Measurements from ENCODE around the gene AMHR2.
A peak's percentile ranks its signal among the peaks of the same experiment; 100 is the strongest.
"Not testable (repeated sequence)": the region's sequence is repeated elsewhere in the genome, so short reads cannot be mapped to it uniquely, and the experiment has no call there.

The AMHR2 gene

DNA sequence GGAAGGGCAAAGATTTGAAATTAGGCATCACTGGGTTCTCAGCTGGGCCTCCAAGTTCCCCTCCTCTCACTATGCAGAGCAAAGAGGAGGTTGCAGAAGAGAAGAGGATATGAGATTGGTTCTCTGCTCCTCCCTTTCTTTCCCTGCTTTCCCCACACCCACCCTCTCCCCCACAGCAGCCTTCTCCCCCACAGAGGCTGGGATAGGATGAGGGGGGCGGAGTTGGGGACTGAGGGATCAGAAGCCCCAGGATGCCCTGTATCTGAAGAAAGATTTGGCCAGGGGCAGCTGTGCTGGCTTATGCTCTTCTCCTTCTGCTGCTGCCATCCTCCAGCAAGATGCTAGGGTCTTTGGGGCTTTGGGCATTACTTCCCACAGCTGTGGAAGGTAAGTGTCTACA is at the start of gene AMHR2:
TSS of gene AMHR2 (plus strand) at position 259 of the 400 bp plus-strand sequence. CDS start at position 339, 80 bp downstream.
- no peak within 1 kb of the TSS for H3K4me3 ChIP-seq (ENCODE audit: low read length)
- TF ChIP-seq ZNF274 (IDR thresholded peaks at IDR 0.05; ENCODE audit: low read depth, low read length): no peak

GRCh38 chr12:53374277-53374676 is 49.4 kb upstream of the AMHR2 start:
- not testable (repeated sequence) for H3K4me3 ChIP-seq (ENCODE audit: low read length)

- TF ChIP-seq ZNF274 (IDR thresholded peaks at IDR 0.05; ENCODE audit: low read depth, low read length): no peak
Observed at GRCh38 chr12:53376747-53377146, 46.9 kb upstream of the AMHR2 start.

DNA sequence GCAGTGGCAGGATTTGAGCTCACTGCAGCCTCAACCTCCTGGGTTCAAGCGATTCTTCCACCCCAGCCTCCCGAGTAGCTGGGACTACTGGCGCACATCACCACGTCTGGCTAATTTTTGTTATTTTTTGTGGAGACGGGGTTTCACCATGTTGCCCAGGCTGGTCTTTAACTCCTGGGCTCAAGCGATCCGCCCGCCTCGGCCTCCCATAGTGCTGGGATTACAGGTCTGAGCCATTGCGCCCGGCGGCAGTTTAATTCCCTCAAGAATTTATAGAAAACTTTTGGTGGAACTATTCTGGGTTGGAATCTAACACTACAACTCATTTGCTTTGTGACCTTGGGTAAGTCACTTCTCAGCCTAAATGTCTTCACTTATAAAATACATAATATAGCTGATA is 45.4 kb upstream of the AMHR2 start:
- no peak for TF ChIP-seq ZNF274 (IDR thresholded peaks at IDR 0.05; ENCODE audit: low read depth, low read length)
- H3K4me3 ChIP-seq (ENCODE audit: low read length): no peak overlapping the region

More at GRCh38 chr12:53376747-53377146, 46.9 kb upstream of the AMHR2 start:
- no peak overlapping the region for H3K4me3 ChIP-seq (ENCODE audit: low read length)

DNA sequence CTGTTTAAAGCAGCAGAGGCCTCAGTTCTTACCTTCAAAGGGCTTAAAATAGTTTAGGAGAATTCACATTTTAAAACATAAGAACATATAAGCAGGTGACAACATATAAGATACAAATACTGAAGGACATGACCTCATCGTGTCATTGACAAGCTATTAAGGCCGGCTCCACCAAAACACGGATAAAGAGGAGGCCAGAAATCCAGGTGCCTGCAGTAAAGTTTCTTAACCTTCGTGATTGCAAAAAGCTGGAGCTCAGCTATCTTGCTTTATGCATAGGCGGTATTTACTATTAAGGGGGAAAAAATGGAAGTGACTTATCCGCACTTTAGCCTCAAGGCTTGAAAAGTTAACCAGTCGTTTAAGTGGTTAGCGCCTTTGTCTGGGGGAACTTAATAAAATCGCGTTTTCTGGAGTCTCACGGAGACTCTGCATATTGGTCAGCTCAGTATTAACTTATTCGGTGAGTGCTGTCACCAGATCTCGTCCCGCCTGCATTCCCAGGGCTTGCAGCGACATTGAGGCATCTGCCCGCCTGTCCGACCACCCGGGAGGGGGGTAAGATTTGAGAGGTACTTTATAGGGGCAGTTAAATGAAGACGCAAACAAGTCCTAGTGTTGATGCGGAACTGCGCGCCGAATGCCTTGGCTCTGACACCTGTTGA is 44.8 kb upstream of the AMHR2 start:
- peak overlapping the region; percentile 65; the same call in 1 of the 2 replicates for H3K4me3 ChIP-seq (ENCODE audit: low read length)
- no peak for TF ChIP-seq ZNF274 (IDR thresholded peaks at IDR 0.05; ENCODE audit: low read depth, low read length)

GRCh38 chr12:53379389-53380103 is 44.1 kb upstream of the AMHR2 start:
- no peak for TF ChIP-seq ZNF274 (IDR thresholded peaks at IDR 0.05; ENCODE audit: low read depth, low read length)
- H3K4me3 ChIP-seq (ENCODE audit: low read length): peak overlapping the region; percentile 65; the same call in 1 of the 2 replicates

DNA sequence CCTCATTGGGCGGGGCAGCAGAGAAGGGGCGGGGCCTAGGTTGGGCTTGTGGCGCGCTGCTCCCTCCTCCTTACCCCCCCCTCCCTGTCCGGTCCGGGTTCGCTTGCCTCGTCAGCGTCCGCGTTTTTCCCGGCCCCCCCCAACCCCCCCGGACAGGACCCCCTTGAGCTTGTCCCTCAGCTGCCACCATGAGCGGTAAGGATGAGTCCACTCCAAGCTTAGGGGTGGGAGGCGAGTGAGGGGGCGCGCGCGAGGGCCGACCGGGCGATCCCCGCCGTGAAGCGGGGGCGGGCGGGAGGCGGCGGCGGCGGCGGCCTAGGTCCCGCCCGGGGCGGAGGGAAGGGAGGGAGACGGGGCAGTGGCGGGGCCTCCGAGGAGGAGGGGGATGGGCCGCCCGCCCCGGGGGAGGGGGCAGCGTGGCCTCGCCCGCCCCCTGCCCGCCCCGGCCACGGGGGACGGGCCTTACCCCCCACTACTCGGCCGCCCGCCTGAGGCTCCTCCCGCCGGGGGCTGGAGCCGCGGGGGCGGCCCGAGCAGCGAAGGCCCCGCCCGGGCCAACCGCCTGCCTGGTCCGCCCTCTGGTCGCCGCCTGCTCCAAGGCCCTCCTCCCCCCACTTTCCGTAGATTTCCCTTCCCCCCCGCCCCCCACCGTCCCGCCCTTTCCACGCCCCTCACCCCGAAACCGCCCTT is 43.4 kb upstream of the AMHR2 start, which contains the start of gene SP1:
TSS of gene SP1 (plus strand) at position 73 of the 690 bp plus-strand sequence. CDS start at position 189, 116 bp downstream.
- TF ChIP-seq ZNF274 (IDR thresholded peaks at IDR 0.05; ENCODE audit: low read depth, low read length): no peak
- peak within 1 kb of the TSS; percentile 81 for H3K4me3 ChIP-seq (ENCODE audit: low read length)

DNA sequence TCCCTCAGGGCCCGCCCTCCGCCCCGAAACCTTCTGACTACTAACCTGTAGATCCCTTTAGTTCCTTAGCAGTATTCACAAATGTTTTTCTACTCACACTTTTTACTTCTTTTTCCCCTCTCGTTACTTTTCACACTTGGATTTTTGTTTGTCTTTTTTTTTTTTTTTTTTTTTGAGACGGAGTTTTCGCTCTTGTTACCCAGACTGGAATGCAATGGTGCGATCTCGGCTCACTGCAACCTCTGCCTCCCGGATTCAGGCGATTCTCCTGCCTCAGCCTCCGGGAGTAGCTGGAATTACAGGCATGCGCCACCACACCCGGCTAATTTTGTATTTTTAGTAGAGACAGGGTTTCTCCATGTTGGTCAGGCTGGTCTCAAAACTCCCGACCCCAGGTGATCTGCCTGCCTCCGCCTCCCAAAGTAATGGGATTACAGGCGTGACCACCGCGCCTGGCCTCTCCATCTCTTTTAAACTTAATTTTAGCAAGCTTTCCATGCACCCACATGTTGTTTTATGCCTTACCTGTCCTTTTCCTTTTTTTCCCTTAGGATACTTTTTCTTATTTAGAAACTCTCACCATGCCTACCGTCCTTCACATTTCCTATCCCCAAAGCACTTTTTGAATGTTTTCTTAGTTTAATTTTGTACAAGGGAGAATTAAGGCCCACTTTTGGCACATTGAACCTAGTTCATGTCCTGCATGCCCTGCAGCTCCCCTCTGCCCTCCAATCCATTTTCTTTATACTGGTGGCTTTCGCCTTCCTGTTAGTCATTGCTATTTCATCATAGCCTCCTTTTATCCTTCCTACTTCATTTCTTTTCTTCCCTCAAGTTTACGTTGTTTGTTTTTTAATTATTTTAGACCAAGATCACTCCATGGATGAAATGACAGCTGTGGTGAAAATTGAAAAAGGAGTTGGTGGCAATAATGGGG is 42.6 kb upstream of the AMHR2 start:
- no peak for TF ChIP-seq ZNF274 (IDR thresholded peaks at IDR 0.05; ENCODE audit: low read depth, low read length)
- peak overlapping the region; percentile 81 for H3K4me3 ChIP-seq (ENCODE audit: low read length)

- TF ChIP-seq ZNF274 (IDR thresholded peaks at IDR 0.05; ENCODE audit: low read depth, low read length): no peak
- H3K4me3 ChIP-seq (ENCODE audit: low read length): peak overlapping the region; percentile 81
Observed at GRCh38 chr12:53381731-53382630, 41.7 kb upstream of the AMHR2 start.

DNA sequence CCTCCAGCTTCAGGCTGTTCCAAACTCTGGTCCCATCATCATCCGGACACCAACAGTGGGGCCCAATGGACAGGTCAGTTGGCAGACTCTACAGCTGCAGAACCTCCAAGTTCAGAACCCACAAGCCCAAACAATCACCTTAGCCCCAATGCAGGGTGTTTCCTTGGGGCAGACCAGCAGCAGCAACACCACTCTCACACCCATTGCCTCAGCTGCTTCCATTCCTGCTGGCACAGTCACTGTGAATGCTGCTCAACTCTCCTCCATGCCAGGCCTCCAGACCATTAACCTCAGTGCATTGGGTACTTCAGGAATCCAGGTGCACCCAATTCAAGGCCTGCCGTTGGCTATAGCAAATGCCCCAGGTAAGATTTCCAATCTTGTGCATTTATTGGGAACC is 40.4 kb upstream of the AMHR2 start:
- H3K4me3 ChIP-seq (ENCODE audit: low read length): no peak overlapping the region; the same call in 1 of the 2 replicates
- TF ChIP-seq ZNF274 (IDR thresholded peaks at IDR 0.05; ENCODE audit: low read depth, low read length): no peak

DNA sequence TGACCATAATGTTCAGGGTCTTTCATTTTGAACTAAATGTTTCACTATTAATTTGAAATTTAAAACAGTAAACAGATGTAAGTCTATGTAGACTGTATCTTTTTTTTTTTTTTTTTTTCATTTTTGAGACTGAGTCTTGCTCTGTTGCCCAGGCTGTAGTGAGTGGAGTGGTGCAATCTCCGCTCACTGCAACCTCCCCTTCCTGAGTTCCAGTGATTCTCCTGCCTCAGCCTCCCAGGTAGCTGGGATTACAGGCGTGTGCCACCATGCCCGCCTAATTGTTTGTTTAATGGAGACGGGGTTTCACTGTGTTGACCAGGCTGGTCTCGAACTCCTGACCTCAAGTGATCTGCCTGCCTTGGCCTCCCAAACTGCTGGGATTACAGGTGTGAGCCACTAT is 37.3 kb upstream of the AMHR2 start:
- H3K4me3 ChIP-seq (ENCODE audit: low read length): not testable (repeated sequence)

DNA sequence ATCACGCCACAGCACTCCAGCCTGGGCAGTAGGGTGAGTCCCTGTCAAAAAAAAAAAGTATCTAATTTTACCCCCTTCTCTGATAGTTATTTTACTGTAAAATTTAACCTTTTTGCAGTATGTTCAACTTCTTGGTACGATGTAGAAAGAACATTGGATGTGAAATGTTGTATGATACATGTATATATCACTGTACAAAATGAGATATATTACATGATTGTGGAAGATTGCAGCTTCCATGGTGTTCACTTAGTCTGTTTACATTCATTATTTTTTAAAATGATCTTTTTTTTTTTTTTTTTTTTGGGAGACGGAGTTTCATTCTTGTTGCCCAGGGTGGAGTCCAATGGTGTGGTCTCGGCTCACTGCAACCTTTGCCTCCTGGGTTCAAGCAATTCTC is 34.7 kb upstream of the AMHR2 start:
- no peak overlapping the region for H3K4me3 ChIP-seq (ENCODE audit: low read length)
- no peak for TF ChIP-seq ZNF274 (IDR thresholded peaks at IDR 0.05; ENCODE audit: low read depth, low read length)

DNA sequence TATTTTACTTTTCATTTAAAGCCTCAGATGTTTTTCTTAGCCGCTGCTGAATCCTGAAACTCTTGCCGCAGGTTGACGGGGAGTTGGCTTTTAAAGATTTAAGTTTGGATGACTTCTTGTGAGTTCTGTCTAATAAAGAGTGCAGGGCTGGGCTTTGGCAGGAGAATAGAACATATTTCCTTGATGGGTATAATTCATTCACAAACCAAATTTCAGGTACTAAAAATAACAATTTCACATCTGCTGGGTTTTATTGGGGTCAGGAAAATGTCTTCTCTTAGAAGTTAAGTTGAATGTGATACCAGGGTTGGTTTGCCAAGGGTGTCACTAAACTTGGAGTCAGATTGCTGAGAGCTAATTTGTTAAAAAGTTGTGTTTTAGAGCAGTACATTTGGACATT is 34.0 kb upstream of the AMHR2 start:
- TF ChIP-seq ZNF274 (IDR thresholded peaks at IDR 0.05; ENCODE audit: low read depth, low read length): no peak
- H3K4me3 ChIP-seq (ENCODE audit: low read length): no peak overlapping the region

Data from GM08714 (cell line).